Measurements from ENCODE around the gene GALNT9. TPM values are rescaled to one million over a fixed set of nuclear protein-coding genes. Genes with fewer than 3 reads are reported as not detected.
"Not testable (repeated sequence)": the region's sequence is repeated elsewhere in the genome, so short reads cannot be mapped to it uniquely, and the experiment has no call there.

The GALNT9 gene
- total RNA-seq, 2 donors from 2014 or later, result 4.0 to 10.8 TPM

- H3K9me3 ChIP-seq, result no peaks in the 10 kb centered on the region
- H3K27me3 ChIP-seq, result no peaks in the 10 kb centered on the region
- no peak for DNase-seq (ENCODE audit: low spot score)
- TF ChIP-seq CTCF (IDR thresholded peaks at IDR 0.05), result no peak
- no peak overlapping the region for H3K4me3 ChIP-seq
- no peaks in the 10 kb centered on the region for H3K4me1 ChIP-seq
- no peaks in the 10 kb centered on the region for H3K36me3 ChIP-seq
- no peak overlapping the region for H3K27ac ChIP-seq
Observed at GRCh38 chr12:132196873-132197390, 132.5 kb downstream of the GALNT9 start.

GRCh38 chr12:132196038-132196872, 133.1 kb downstream of the GALNT9 start:
- TF ChIP-seq CTCF (IDR thresholded peaks at IDR 0.05), result no peak
- Histone ChIP-seq H3K4me1 (no peaks in the 10 kb centered on the region), H3K27ac (no peak overlapping the region), H3K27me3 (no peaks in the 10 kb centered on the region), H3K36me3 (no peaks in the 10 kb centered on the region), H3K4me3 (no peak overlapping the region), H3K9me3 (no peaks in the 10 kb centered on the region)
- no peak for DNase-seq (ENCODE audit: low spot score)

GRCh38 chr12:132195242-132195641, 134.1 kb downstream of the GALNT9 start:
- not testable (repeated sequence) for H3K36me3 ChIP-seq; H3K27me3 ChIP-seq; H3K27ac ChIP-seq; H3K4me1 ChIP-seq; DNase-seq (ENCODE audit: low spot score); H3K9me3 ChIP-seq; H3K4me3 ChIP-seq

- peaks cover 0 to 11% of the 10 kb centered on the region in 2 donors for H3K4me1 ChIP-seq
- H3K9me3 ChIP-seq, result no peaks in the 10 kb centered on the region
- H3K27ac ChIP-seq, result no peak overlapping the region
- H3K27me3 ChIP-seq, result no peaks in the 10 kb centered on the region
- no peak for DNase-seq (ENCODE audit: low spot score)
- H3K4me3 ChIP-seq, result no peak overlapping the region
- H3K36me3 ChIP-seq, result no peaks in the 10 kb centered on the region
- no peak for TF ChIP-seq CTCF (IDR thresholded peaks at IDR 0.05)
Observed at GRCh38 chr12:132194556-132194955, 134.8 kb downstream of the GALNT9 start.

GRCh38 chr12:132194056-132194455, 135.3 kb downstream of the GALNT9 start:
- no peaks in the 10 kb centered on the region for H3K27me3 ChIP-seq
- no peaks in the 10 kb centered on the region for H3K9me3 ChIP-seq
- no peak for DNase-seq (ENCODE audit: low spot score)
- no peak for TF ChIP-seq CTCF (IDR thresholded peaks at IDR 0.05)
- H3K4me3 ChIP-seq, result no peak overlapping the region
- no peak overlapping the region for H3K27ac ChIP-seq
- peaks cover 0 to 14% of the 10 kb centered on the region in 2 donors for H3K4me1 ChIP-seq
- no peaks in the 10 kb centered on the region for H3K36me3 ChIP-seq

- no peak for DNase-seq (ENCODE audit: low spot score)
- no peak overlapping the region for H3K27ac ChIP-seq
- no peaks in the 10 kb centered on the region for H3K27me3 ChIP-seq
Observed at GRCh38 chr12:132191715-132192553, 137.5 kb downstream of the GALNT9 start.

More at GRCh38 chr12:132191715-132192553, 137.5 kb downstream of the GALNT9 start:
- H3K36me3 ChIP-seq, result no peaks in the 10 kb centered on the region
- H3K4me1 ChIP-seq, result peaks cover 0 to 17% of the 10 kb centered on the region in 2 donors
- no peaks in the 10 kb centered on the region for H3K9me3 ChIP-seq
- H3K4me3 ChIP-seq, result no peak overlapping the region
- no peak for TF ChIP-seq CTCF (IDR thresholded peaks at IDR 0.05)
